Measurements from ENCODE around the gene KRTAP5-1. TPM values are rescaled to one million over a fixed set of nuclear protein-coding genes. Genes with fewer than 3 reads are reported as not detected.

Gene KRTAP5-1
- total RNA-seq, 1 experiment from 2014 or later, result not detected

- CTCF ChIA-PET, result interaction anchor here (0.8 to 2.2 kb wide), 2 partner anchors 9 to 37 kb away, joined by 3 to 9 read pairs; no protein-coding TSS in a partner anchor
- TF ChIP-seq SP1 (IDR thresholded peaks at IDR 0.05; ENCODE audit: low read depth), result no peak
- TF ChIP-seq, protein P1, sequence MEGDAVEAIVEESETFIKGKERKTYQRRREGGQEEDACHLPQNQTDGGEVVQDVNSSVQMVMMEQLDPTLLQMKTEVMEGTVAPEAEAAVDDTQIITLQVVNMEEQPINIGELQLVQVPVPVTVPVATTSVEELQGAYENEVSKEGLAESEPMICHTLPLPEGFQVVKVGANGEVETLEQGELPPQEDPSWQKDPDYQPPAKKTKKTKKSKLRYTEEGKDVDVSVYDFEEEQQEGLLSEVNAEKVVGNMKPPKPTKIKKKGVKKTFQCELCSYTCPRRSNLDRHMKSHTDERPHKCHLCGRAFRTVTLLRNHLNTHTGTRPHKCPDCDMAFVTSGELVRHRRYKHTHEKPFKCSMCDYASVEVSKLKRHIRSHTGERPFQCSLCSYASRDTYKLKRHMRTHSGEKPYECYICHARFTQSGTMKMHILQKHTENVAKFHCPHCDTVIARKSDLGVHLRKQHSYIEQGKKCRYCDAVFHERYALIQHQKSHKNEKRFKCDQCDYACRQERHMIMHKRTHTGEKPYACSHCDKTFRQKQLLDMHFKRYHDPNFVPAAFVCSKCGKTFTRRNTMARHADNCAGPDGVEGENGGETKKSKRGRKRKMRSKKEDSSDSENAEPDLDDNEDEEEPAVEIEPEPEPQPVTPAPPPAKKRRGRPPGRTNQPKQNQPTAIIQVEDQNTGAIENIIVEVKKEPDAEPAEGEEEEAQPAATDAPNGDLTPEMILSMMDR (IDR thresholded peaks at IDR 0.05 in 2 of 3, conservative IDR thresholded peaks at IDR 0.05 in 1 of 3; ENCODE audit: borderline replicate concordance in 1 of 3, insufficient read depth in 1 of 3, low read depth in 2 of 3, low read length in 2 of 3), result no peak
- TF ChIP-seq POLR2AphosphoS5 (IDR thresholded peaks at IDR 0.05; ENCODE audit: low read depth, low read length), result no peak
- TF ChIP-seq ELF1 (IDR thresholded peaks at IDR 0.05; ENCODE audit: borderline replicate concordance, low read depth), result no peak
- TF ChIP-seq EZH2 (IDR thresholded peaks at IDR 0.05), result no peak
- no peak for TF ChIP-seq MAX (IDR thresholded peaks at IDR 0.05)
- TF ChIP-seq, protein P2, sequence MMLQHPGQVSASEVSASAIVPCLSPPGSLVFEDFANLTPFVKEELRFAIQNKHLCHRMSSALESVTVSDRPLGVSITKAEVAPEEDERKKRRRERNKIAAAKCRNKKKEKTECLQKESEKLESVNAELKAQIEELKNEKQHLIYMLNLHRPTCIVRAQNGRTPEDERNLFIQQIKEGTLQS (IDR thresholded peaks at IDR 0.05), result no peak
- TF ChIP-seq ZBTB33 (IDR thresholded peaks at IDR 0.05; ENCODE audit: extremely low read depth, insufficient replicate concordance, low read length), result no peak
- BruUV-seq (replicated peaks), result no TSS peak
- Histone ChIP-seq H3K79me2 (ENCODE audit: insufficient read depth, low read length) (peaks cover 32% of the 10 kb centered on the region; the same call in 1 of the 2 replicates), H3K9ac (ENCODE audit: low read length) (no peak overlapping the region), H3K9me3 (ENCODE audit: control insufficient read depth in 1 of 2, insufficient read depth in 1 of 2, low read depth in 1 of 2, low read length in 2 of 2) (no peaks in the 10 kb centered on the region), H3K4me3 (replicated peaks in 1 of 2; ENCODE audit: low read depth in 1 of 2, low read length in 2 of 2) (no peak overlapping the region), H3K27me3 (ENCODE audit: insufficient read depth, low read length) (no peaks in the 10 kb centered on the region), H3K27ac (ENCODE audit: low read depth, low read length) (no peak overlapping the region), H3K4me2 (ENCODE audit: low read length) (no peak overlapping the region), H3K9me2 (ENCODE audit: insufficient read depth) (no peaks in the 10 kb centered on the region), H4K20me1 (ENCODE audit: insufficient read depth) (no peaks in the 10 kb centered on the region), H3K36me3 (ENCODE audit: control insufficient read depth in 1 of 2, insufficient read depth in 2 of 2, low read length in 2 of 2) (no peaks in the 10 kb centered on the region), H2AFZ (ENCODE audit: low read depth, low read length, poor library complexity, severe bottlenecking) (no peak overlapping the region), H3K4me1 (ENCODE audit: control insufficient read depth in 1 of 2, insufficient read depth in 2 of 2, low read length in 2 of 2) (peaks cover 0 to 10% of the 10 kb centered on the region in 2 experiments; a peak in 2 of 4 replicates)
- intact Hi-C loops (cut with micrococcal nuclease), result no loop called here
- no peak for ATAC-seq
- POLR2A ChIA-PET, result no interaction called here
- RAD21 ChIA-PET (ENCODE audit: low non-redundant PET in 1 of 2, low total read pairs in 2 of 2, uncharacterized antibody in 2 of 2, unreplicated experiment in 2 of 2), result no interaction called here
- no peak for DNase-seq (ENCODE audit: low read depth, low spot score)
Measured at GRCh38 chr11:1538153-1538552, 46.9 kb downstream of the KRTAP5-1 start.

Measured in HCT116 (cell line).